Adipose tissue (tissue), 3 donors: Measurements from ENCODE around the gene TEPSIN. TPM values are rescaled to one million over a fixed set of nuclear protein-coding genes. Genes with fewer than 3 reads are reported as not detected.

Source experiments
- H3K27ac ChIP-seq: one replicate; pipeline ENCODE4 v1.5.1; 2013; ENCODE audit warnings: low read depth, low read length
- WGBS, 3 donors: extraction: QIAGEN DNeasy Blood & Tissue Kit; methylation state at CpG; one replicate each; pipeline ENCODE4 v1.1.7; 2013; 5-methylcytosine and 5-hydroxymethylcytosine counted together
- polyA plus RNA-seq, 3 donors: library from polyadenylated mRNA; stranded (reverse); fragments of 200-250 nt; gene quantifications; one replicate each; pipeline ENCODE4 v1.2.3, GENCODE V29; 2013
- donor health status: healthy with polysubstance abuse.
- donor health status: Bipolar disorder and iron deficiency.
- donor health status: healthy.

TEPSIN gene
- polyA plus RNA-seq, 3 donors: 22.7 to 24.7 (median 24.0) TPM

DNA sequence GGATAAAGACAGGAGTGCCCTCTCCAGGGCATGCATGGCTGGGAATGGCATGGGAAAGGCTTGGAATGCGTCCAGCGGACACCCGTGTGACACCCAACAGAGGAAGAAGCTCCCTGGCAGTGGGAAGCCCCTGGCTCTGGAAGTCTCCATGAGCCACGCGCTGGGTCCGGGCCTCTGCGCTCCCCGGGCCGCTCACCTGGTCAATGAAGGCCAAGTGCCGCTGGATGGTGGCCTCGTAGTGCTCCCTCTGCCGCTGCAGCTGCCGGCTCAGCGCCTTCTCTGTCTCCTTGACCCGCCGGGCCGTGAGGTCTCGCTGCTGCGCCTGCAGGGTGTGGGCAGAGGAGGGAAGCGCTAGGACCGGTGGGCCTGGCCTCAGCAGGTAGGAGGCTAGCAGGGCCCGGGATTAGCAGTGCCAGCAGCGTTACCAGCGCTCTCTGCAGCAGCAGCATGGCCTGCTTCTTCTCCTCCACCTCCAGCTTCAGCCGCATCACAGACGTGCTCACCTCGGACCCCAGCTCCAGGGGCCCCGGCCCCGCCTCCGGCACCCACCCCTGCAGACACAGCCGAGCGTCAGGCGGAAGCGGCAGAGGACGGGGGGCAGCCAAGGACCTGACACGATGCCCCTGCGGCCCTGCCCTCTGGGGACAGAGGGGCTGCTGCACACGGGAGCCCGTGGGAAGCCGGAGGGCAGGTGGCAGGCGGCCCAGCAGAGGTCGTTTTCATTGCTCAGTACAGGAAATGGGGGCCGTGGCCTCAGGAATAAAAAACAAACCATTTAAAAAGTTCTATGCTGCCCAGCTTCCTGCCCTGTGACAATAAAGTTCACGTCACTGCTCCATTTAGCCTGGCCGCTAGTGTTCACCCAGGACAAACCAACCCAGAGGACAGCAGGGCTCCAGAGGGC, 42.1 kb downstream of the TEPSIN start:
- WGBS, 3 donors: 72 to 88% (median 79%) methylated on average over 43 to 45 of the region's 45 CpGs
- no peak overlapping the region for H3K27ac ChIP-seq

DNA sequence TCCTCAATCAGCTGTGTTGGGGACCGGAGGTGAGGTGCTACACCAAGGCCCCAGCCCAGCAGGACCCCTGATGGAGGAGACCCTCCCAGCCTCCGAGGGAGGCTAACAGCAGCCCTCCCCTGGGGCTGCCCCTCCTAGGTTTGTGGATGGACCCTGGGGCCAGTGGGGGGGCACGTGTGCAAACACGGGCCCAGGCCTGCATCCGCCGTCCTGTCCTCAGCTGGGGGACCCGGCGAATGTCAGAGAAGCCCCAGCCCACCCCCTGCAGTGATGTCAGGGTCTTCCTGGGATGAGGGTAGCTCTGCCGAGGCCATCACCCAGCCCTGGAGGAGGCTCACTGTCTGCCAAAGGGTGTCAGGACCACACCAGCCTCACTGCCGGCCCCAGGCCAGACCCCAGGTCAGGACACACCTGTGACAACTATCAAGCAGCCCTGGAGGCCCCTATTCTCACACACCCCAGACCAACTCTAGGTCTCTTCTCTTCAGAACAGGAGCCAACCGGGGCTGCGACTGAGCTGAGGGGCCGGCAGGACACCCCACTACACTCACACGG, 42.8 kb downstream of the TEPSIN start:
- H3K27ac ChIP-seq: no peak overlapping the region
- 89 to 93% (median 93%) methylated on average over 14 of the region's 14 CpGs for WGBS, 3 donors

DNA sequence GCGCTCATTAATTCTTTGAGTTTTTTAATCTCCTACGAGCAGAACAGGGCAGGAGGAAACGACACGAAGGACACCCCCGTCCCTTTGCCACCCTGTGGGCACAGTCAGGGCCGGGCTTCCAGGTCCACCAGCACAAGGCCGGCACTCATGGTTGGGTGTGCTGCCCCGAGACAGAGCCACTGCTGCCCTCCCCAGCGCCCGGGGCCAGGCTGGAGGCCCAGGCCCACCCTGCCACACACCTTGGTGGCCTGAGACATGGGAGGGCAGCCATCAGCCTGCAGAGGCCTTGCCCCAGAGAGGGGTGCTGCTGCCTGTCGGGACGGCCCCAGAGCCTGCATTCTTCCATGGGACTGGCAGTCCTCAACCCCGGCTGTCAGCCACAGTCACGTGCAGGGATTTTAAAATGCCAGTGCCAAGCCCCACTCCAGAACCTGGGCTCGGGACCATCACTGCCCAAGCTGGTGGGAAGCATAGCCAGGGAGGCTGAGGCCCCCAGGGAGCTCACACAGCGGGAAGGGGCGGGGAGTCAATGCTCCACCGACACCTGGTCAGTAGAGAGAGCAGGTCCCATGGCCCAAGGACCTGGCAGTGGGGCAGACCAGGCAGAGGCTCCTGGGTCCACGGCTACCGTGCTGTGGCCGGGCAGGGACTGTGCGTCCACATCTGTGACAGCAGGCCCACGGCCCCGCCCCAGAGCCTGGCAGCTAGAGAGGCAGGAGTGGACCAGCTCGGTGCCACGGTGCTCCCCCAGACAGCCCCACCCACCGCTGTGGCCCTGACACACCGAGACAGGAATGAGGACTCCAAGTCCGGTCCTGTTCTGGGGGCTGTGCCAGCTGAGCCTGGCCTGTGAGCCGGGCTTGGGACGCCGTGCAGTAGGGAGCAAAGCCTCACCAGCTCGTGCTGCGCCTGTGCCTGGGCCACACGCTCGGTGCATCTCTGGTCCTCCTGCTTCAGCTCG, 43.6 kb downstream of the TEPSIN start:
- no peak overlapping the region for H3K27ac ChIP-seq
- 91 to 94% (median 92%) methylated on average over 37 of the region's 37 CpGs for WGBS, 3 donors

DNA sequence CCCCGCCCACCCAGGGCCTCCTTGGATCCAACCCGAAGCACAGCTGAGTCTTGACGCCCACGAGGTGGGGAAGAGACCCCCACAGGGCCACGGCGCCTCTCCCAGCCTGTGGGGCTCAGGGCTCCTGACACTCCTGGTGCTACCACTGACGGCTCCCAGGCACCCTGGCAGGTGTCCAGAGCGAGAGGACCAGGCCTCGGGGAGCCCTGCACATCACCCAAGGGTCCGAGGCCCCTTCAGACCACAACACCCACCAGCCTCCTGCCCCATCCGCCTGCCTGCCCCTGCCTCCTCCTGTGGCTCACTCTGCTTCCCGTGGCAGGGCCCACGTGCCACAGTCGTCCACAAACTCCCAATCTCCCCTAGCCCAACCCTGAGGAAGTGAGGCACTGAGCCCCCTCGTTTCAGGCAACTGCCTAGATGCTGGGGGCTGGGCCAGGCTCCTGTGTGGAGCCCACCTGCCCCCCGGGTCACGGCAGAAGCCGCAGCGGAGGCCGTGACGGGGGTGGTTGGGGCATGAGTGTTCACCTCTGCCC, 44.6 kb downstream of the TEPSIN start:
- 88 to 93% (median 93%) methylated on average over 21 of the region's 21 CpGs for WGBS, 3 donors
- H3K27ac ChIP-seq: no peak overlapping the region

DNA sequence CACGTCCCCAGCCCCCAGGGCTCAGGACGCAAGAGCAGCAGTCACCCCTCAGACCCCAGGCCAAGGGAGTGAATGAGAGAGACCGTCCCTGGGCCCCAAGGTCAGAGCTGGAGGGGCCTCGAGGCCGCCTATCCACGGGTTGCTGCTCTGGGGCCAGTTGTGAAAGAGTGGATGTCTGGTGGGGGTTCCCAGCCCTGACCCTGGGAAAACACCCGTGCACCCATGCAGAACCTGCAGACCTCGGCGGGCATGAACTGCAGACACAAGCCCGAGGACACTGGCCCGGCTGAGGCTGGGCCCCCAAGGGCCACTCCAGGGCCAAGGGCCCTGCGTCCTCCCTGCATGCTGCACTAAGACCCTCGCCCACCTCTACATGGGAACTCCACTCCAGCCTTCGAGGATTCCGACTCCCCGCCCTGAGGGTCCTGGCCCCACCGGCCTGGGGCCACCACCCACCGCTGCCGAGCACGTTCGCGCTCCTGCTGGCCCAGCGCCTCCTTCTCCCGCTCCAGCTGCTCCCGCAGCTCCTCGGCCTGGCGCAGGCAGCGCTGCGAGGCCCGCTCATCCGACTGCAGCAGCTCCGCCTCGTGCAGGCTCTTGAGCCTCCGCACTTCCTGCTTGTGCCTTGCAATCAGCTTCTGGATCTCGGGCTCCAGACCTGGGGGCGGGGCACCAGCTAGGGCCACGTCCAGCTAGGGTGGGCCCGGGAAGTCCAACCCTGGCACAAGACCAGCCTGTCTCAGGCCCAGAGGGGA, 45.2 kb downstream of the TEPSIN start:
- WGBS, 3 donors: 82 to 85% (median 82%) methylated on average over 37 to 38 of the region's 38 CpGs
- H3K27ac ChIP-seq: no peak overlapping the region

DNA sequence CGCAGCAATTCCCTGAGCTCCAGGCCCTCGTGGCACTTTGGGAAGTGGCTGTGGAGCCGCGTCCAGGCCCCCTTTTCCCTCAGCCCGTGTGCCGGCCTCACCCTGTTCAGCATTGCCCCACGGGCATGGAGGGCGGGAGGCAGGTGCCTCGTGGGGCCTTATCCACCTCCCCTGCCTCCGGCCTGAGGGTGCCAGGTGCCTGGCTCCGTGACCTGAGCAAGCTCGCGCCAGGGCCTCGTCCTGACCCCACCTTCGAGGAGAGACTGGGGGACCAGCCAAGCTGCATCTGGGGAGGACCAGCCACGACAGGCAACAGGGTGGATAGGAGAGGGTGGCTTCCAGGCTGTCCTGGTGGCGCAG, 45.8 kb downstream of the TEPSIN start:
- 85 to 94% (median 90%) methylated on average over 17 of the region's 17 CpGs for WGBS, 3 donors
- H3K27ac ChIP-seq: no peak overlapping the region

DNA sequence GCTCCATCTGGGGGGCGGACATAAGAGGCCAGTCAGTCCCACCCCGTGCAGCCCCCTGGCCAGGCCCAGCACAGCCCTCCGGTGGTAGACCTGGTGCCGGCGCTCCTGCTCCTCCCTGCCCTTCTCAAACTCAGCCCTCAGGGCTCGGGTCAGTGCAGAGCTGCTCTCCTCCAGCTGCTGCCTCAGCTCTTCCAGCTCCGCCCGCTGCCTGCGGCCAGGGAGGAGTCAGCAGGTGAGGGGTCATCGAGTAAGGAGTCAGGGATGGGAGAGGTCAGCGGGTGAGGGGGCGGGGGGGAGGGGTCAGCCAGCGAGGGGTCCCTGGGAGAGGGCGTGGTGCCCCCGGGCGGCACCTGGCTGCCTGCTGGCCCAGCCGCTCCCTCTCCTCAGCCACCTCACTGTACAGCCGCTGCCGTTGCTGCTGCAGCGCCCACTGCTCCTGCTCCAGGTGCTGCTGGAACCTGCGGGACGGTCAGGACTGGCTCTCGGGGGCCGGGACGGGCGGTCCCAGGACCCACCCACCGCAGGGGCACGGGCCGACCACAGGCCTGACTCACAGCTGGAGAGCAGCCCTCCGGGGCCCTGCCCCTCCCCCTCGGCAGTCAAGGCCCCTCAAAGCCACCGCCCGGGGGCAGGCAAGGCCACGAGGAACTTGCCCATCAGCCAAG, 46.3 kb downstream of the TEPSIN start:
- WGBS, 3 donors: 83 to 89% (median 85%) methylated on average over 26 to 34 of the region's 34 CpGs
- H3K27ac ChIP-seq: no peak overlapping the region

DNA sequence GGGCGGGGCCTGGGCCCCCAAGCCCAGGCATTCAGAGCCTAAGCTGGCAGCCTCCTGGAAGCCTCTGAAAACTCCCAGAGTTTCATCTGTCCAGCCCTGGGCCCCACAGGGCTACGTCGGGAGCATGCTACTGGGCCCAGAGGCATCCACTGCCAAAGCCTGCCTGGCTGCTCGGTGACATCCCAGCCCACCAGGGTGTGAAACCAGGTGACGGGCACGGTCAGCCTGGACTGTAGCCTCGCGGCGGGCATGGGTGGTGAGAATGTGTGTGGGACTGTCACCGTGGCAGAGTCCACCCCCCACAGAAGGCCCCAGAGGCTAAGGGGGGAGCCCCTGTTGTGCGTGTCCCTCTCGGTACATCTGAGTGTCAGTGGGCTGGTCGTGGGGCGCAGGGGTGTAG, 47.2 kb downstream of the TEPSIN start:
- 88 to 95% (median 91%) methylated on average over 14 of the region's 14 CpGs for WGBS, 3 donors
- no peak overlapping the region for H3K27ac ChIP-seq

DNA sequence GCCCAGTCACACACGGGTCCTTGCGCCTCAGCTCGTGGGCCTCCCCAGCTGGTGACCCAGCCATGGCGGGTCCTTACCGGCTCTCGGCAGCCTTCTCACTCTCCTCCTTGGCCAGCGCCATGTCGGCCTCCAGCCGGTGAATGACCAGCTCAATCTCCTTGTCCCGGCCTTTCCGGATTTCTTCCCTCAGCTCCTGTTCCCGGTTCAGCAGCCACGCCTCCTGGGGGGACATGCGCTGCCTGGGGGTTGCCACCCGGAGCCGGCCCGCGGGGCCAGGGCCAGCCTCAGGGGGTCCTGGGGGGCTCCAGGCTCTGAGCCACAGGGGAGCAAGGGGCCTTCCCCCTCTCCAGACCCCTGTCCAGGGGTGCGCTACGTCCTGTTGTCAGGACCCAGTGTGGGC, 47.7 kb downstream of the TEPSIN start:
- 90 to 94% (median 93%) methylated on average over 19 to 20 of the region's 20 CpGs for WGBS, 3 donors
- H3K27ac ChIP-seq: no peak overlapping the region

DNA sequence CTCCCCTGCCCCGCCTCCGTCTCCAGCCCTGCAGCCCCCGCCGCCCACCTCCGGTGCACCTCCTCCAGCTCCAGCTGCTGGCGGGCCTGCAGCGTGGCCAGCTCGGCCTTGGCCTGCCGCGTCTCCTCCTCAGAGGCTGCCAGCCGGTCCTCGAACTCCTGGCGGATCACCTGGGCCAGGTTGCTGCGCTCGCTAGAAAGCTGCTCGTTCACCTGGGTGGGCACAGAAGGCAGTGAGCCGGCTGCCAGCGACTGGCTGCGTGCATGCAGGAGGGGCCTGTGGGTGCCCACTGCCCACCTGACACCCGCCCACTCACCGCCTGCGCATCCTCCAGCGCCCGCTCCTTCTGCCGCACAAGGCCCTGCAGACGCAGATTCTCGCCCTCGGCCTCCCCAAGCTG, 48.3 kb downstream of the TEPSIN start:
- WGBS, 3 donors: 96 to 97% (median 97%) methylated on average over 28 of the region's 28 CpGs
- no peak overlapping the region for H3K27ac ChIP-seq

DNA sequence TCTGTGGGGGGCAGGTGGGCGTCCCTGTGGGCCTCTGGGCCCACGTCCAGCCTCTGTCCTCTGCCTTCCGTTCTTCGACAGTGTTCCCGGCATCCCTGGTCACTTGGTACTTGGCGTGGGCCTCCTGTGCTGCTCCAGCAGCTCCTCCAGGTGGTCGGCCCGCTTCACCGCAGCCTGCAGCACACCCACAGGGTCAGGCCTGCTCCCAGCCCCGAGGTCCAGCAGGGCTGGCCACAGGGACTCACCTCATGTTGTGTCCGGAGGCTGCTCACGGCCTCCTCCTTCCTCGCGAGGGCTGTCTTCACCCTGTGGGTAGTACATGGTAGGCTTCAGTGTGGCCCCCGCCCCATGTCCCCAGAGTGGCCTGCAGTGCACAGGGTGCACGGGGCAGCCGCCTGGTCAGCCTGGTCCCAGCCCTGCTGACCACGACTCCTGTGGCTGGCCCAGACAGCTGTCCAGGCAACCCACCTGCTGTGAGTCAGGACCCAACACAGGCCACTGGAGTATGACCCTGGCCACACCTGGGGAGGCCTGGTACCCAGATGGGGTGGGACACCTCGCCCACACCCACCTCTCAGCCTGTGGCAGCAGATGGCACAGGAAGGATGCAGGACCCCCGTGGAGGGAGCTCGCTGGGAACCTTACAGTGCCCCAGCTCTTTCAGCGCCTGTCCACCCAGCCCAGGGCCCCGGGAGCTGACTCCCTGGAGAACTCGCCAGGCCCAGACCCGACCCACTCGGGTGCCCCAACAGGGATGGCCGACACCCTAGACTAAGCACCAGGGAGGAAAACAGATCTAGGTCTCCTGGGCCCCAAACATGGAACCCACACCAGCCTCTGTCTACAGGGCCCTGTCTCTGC, 49.0 kb downstream of the TEPSIN start:
- no peak overlapping the region for H3K27ac ChIP-seq
- WGBS, 3 donors: 81 to 90% (median 86%) methylated on average over 27 of the region's 27 CpGs

DNA sequence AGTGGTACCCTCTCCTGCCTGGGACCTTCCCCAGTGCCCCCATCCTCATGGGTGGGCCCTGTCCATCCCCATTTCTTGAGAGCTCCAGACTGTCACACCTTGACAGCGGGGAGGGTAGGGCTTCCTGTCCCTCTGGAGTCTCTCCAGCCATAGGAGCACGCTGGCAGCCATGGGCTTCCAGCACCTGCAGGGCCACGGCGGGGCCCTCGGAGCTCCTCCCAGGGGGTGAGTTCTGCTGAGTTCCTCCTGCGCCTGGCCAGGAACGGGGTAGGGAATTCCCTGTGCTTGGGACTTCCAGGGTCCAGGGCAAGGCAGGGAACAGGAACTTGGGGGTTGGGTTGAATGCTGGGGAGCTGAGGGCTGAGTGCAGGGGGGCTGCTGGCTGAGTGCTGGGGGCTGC, 49.8 kb downstream of the TEPSIN start:
- H3K27ac ChIP-seq: no peak overlapping the region
- 92 to 96% (median 93%) methylated on average over 7 of the region's 7 CpGs for WGBS, 3 donors

DNA sequence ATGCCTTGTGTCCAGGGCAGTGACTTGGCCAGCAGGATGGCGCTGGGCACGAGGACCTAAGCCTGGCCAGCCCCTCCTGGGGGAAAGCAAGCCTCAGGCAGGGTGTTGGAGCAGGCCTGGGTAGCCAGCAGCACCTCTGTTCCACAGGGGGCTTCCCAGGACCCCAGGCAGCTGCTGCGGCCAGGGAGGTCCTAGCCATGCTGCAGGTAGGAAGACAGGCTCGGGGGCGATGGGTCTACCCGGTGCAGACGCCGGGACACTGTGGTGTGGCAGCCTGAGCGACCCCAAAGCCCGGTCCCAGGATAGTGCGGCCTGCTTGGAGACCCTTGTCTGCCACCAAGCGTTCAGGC, 50.4 kb downstream of the TEPSIN start:
- no peak overlapping the region for H3K27ac ChIP-seq
- 94 to 96% (median 95%) methylated on average over 12 of the region's 12 CpGs for WGBS, 3 donors

DNA sequence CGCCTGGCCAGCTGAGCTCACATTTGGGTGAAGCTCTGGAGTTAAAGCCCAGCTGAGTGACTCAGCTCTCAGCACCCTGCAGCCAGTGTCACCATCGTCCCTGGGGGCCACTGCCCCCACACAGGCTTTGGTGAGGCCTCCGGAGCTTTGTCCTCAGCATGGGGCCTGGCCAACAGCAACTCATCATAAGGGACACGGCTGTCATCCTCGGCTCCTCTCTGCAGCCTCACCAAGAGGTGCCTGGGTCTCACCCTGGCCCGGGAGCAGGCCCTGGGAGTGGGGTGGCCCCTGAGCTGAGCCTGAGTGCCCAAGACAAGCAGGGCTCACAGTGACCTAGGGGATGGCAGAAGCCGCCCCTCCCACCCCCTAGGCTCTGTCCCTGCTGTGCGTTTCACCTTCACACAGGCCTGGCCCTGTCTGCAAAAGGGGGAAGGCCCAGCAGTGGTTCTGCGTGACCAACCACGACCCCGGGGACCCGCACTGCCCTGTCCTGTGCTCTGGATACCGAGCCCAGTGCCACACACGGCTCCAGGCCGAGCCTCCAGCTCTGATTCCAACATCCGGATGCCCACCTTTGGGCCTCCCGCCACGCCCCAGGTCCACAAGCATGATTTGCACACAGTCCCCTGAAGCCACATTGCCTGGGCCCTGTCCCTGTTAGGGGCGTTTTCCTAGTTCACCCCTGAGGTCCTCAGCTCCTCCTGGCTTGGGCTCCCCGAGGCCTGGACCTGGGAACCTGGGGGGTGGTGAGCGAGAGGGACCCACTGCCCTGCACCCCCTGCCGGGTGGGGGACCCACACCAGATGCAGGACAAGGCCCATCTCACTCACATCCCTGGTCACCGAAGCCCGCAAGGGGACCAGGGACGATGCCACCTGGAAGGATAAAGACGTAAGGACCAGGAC, 51.0 kb downstream of the TEPSIN start:
- H3K27ac ChIP-seq: no peak overlapping the region
- WGBS, 3 donors: 90 to 92% (median 91%) methylated on average over 25 to 26 of the region's 26 CpGs

DNA sequence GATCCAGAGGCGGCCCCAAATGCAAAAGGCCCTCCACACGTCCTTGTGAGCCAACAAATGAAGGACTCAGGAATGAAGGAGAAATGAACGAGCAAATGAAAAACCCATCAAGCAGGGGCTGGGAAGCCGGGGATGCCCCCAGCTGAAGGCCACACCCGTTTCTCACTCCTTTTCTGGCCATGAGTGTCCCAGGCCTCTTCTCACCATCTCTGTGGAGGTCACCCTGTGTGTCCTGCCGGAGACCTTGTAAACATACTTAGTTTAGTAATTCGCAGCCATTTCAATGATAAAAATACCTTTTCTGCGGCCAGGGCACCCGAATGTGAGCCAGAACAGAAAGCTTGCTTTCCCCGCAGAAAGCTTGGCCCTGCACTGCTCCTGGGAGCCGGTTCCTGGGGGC, 51.7 kb downstream of the TEPSIN start:
- 91 to 96% (median 95%) methylated on average over 11 of the region's 11 CpGs for WGBS, 3 donors
- H3K27ac ChIP-seq: no peak overlapping the region

DNA sequence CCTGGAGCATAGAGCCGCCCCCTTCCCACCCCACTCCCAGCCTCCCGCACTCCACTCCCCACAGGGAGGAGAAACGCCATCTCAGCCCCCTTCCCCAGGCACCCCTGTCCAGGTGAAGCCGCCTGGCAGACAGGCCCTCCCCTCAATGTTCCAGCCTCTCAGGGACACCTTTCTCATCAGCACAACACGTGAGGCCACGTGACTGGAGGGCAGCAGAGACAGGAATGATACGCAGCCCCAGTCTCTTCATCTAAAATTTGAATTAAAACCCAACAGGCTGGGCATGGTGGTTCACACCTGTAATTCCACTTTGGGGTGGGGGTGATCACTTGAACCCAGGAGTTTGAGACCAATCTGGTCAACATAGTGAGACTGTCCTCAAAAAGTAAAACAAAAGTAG, 52.7 kb downstream of the TEPSIN start:
- 78 to 93% (median 85%) methylated on average over 5 to 7 of the region's 7 CpGs for WGBS, 3 donors
- no peak overlapping the region for H3K27ac ChIP-seq
